Bone marrow (tissue), 2 donors: ENCODE data around the gene ARHGAP22.
"Not testable (repeated sequence)": the region's sequence is repeated elsewhere in the genome, so short reads cannot be mapped to it uniquely, and the experiment has no call there.

ENCODE experiments used
- DNase-seq, 2 donors: peaks; one replicate each; lab custom pipeline; 2025; lab: John Stamatoyannopoulos, UW

Gene ARHGAP22

DNA sequence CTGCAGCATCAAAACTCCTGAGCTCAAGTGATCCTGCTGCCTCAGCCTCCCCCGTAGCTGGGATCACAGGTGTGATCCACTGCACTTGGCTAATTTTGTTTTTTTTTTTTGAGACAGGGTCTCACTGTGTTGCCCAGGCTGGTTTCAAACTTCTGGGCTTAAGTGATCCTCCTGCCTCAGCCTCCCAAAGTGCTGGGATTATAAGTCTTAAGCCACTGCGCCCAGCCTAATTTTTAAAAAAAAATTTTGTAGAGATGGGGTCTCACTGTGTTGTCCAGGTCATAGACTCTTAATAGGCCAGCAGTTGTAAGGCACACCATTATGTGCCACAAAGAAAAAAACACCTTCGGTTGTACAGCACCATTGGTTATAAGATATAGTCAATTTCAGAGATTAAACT lies 176.0 kb downstream of the ARHGAP22 start:
- no peak for DNase-seq

DNA sequence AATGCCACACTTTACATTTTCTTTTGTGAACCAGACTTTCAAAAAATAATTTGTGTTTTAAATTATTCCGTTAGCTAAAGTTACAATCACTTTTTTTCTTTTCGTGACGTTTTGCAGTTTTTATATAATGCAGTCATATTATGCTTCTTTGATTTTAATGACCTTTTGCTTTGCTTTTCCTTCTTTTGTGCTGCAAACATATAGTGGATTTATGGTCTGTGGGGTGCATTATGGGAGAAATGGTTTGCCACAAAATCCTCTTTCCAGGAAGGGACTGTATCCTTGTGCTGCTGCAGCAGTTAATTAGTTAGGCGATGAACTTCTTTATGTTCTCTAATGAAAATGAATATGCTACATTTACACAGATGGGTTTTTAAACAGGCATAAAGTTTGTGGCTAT lies 181.0 kb downstream of the ARHGAP22 start:
- no peak for DNase-seq

DNA sequence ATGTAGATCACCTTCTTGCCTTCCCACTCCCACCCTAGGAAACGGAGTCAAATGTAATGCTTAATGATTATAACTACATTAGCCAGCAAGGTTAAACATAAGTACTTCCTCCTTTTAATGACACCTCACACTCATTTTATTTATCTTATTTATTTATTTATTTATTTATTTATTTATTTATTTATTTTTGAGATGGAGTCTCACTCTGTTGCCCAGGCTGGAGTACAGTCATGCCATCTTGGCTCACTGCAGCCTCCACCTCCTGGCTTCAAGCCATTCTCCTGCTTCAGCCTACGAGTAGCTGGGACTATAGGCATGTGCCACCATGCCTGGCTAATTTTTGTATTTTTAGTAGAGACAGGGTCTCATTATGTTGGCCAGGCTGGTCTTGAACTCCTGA lies 183.0 kb downstream of the ARHGAP22 start:
- not testable (repeated sequence) for DNase-seq

DNA sequence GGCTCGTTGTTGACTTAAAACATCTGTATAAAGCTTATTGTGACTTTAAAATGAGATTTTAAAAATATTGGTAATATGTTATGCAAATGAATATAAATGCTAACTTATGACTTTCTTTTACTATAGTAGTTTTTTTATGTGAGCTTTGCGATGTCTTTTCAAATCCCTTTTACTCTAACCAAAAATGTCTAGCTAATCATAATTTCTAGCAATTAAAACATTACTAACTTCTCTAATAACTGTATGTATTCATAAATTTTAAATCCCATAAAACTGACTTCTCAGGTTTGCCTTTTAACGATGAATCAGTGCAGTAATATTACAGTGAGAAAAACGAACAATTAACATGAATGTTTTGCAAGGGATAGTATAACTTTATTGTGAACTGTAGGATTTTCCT lies 185.2 kb downstream of the ARHGAP22 start:
- DNase-seq = no peak

DNA sequence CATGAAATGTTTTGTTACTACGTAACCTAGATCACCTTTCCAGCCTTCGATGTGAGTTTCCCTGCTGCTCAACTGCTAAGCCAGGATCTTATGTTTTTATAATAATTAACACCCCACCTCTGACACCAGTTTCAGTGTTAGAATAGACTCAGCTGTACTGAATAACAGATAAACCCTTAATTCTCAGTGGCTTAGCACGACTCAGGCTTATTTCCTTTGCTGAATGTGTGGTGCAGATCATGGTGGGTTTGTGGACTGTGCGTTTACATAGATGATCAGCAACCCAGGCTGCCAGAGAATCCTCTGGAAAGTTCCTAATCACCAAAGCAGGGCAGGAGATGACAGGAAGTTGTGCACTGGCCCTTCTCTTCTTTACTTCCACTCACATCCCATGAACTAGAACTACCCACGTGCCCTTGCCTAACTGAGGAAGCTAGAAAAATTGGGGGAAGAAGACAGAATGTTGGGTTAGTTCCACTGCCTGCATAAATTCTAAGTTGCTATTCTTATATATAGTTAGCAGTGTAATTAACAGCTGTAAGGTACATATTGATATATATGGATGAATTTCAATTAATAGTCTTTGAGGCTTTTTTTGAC lies 186.6 kb downstream of the ARHGAP22 start:
- DNase-seq = no peak

DNA sequence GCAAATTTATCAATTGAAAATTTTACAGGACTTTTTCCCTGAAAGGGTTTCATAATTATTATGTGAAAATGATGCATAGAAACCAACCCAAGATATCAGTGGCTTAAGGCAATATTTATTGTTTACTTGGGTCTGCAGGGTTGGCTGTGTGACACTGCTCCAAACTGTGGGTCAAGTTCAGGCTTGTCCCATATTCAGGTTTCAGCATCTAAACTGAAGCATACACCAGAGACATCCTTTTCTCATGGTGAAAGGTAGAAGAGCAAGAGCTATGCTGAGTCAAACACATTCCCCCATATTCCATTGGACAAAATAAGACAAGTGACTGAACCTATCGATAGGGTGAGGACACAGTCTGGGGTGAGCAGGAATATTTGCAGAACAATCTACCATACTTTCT lies 187.5 kb downstream of the ARHGAP22 start:
- no peak for DNase-seq

DNA sequence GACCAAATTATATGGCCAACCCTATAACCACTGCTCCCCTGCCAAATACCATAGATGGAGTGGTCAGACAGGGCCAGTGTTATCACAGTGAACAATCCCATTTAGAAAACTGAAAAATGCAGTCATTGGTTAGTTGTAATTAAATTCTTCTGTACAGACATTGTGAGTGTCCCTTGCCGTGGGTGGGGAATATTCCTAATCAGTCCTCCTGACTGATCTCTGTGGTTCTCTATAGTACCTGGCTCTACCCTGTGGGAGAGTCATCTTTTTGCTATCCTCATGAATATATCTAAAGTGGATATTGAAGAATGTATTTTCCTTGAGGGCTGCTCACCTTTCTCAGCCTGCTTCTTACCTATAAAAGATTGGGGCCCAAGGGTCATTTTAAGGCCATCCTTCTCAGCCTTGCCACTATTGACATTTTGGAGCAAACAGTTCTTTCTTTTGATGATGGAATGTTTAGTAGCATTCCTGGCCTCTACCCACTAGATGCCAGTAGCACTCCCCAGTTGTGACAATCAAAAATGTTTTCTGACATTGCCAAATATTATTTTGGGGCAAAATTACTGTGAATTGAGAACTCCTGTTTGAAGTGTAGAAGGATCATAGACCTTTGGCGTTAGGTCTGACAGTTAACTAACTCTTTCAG lies 188.2 kb downstream of the ARHGAP22 start:
- no peak for DNase-seq

DNA sequence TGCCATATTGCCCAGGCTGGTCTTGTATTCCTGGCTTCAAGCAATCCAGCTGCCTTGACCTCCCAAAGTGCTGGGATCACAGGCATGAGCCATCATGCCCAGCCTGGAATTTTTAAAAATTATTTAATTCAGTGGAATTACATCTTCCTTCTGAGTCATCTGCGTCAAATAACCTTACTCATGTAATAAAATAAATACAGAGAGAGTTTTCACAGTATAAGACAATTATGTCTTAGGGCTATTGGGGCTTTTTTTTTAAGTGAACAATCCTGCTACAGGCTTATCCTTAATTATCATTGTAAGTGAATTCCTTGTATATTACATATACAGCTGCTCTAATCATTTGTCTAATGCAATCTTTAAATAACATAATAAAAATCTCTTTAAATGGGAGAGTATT lies 190.1 kb downstream of the ARHGAP22 start:
- DNase-seq = no peak

DNA sequence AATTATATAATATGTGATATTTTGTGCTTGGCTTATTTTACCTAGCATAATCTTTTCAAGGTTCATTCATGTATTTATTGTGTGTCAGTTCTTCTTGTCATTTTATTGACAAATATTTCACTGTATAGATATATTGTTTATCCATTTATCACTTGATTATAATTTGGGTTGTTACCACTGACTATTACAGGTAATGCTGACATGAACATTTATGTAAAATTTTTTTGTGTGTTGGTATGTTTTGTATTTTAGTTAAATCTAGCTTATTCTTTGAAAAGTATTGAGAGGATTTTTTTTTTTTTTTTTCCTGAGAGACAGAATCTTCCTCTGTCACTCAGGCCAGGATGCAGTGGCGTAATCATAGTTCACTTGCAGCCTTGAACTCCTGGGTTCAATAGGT lies 190.7 kb downstream of the ARHGAP22 start:
- DNase-seq = no peak

DNA sequence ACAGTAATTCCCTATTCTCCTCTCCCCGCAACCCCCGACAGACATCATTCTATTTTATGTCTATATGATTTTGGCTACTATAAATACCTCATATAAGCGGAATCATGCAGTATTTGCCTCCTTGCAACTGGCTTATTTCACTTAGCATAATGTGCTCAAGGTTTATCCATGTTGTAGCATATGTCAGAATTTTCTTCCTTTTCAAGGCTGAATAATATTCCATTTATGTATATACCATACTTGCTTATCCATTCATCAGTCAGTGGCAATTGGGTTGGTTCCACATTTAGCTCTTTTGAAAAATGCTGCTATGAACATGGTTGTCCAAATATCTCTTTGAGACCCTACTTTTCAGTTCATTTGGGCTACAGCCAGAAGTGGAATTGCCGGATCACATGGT lies 191.9 kb downstream of the ARHGAP22 start:
- no peak for DNase-seq

DNA sequence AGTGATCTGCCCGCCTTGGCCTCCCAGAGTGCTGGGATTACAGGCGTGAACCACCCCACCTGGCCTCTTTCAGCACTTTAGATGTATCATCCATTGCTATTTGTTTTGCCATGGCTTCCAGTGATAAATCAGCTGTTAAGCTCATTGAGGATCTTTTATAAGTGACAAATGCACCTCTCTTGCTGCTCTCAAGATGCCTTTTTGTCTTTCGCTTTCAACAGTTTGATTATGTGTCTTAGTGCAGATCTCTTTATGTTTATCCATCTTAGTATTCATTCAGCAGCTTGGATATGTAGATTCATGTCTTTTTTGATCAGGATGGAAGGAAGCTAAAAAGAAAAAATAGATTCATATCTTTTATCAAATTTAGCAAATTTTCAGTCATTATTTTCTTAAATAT lies 192.8 kb downstream of the ARHGAP22 start:
- DNase-seq = no peak

DNA sequence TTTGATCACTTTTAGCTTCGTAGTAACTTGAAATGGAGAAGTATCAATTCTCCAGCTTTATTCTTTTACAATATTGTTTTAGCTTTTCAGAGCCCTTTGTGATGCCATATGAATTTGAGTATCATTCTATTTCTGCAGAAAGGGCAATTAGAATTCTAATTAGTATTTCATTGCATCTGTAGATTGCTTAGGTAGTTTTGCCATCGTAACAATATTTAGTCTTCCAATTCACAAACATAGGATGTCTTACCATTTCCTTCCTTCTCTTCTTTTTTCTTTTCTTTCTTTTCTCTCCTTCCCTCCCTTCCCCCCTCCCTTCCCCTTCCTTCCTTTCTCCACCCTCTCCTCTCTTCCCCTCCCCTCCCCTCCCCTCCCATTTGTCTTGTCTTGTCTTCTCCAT lies 193.4 kb downstream of the ARHGAP22 start:
- DNase-seq = no peak

DNA sequence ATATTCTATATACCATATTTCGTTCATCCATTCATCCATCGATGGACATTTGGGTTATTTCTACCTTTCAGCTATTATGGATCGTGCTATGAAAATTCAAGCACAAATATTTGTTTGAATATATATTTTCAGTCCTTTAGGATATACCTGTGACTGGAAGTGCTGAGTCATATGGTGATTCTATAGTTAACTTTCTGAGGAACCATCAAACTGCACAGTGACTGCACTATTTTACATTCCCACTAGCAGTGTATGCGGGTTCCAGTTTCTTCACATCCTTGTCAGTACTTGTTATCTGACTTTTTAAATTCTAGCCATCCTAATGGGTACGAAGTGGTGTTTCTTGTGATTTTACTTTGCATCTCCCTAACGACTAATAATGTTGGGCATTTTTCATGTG lies 194.4 kb downstream of the ARHGAP22 start:
- no peak for DNase-seq

DNA sequence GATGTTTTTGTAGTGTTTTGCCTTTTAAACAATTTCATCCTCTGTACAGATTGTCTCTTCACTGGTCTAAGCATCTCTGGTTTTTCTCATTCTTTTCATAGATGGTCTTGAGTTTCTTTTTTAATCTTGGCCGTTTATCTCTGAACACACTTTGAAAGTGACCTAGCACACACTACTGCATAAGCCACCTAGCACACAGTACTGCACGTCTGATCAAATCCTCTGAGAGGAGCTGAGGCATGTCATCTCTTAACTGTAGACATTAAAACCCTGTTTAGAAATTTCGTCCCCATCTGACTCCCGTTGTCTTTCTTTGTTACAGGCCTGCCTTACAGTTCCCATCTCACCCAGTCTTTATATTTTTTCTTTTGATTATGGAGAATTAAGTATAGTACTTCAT lies 198.2 kb downstream of the ARHGAP22 start:
- no peak for DNase-seq

DNA sequence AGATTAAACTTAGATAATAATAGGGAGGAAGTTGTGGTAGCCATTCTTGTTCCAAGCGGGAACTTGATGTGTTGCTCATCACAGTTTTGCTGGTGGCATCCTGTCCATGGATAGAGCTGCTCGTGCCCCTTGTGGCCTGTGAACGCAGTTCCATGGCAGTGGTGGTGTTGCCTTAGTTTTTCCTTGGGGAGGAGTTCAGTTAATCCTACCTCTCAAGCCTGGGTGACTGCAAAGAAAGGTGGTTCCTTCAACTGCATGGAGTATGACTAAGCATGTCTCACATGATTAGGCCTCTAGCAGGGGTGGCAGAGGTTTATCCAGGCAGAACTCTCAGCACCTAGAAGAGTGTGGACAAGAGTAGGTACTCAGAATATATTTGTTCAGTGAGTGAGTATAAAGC lies 198.7 kb downstream of the ARHGAP22 start:
- DNase-seq = no peak

DNA sequence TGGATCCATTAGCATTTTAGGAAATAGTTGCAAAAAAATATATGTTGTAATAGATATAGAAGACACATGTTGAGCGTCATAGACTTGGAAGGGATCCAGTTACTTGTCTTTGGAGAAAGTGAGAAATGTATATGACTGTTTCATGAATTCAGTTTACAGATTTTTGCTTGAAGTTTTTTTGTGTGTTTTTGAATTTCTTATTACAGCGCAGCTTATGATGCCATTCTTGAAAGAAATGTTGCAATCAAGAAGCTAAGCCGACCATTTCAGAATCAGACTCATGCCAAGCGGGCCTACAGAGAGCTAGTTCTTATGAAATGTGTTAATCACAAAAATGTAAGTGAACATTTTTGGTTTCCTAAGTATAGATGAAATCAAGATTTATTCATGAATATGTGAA lies 200.2 kb downstream of the ARHGAP22 start:
- no peak for DNase-seq

DNA sequence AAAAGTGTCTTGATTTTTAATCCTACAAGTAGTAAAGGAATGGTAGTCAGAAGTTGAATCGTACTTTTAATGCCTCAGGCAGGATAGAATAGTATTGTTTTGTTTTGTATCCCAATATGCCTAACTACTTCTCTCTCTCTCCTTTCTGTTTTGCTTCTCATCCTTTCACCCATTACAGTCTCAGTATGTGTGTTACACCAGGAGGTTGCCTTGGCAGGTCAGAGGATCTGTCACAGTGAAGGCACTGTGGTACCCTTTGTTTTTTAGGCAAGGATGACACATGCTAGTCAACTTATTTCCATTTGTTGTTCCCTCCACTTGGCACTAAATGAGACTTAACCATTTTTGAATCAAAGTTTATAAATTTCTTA lies 204.0 kb downstream of the ARHGAP22 start:
- DNase-seq = no peak

DNA sequence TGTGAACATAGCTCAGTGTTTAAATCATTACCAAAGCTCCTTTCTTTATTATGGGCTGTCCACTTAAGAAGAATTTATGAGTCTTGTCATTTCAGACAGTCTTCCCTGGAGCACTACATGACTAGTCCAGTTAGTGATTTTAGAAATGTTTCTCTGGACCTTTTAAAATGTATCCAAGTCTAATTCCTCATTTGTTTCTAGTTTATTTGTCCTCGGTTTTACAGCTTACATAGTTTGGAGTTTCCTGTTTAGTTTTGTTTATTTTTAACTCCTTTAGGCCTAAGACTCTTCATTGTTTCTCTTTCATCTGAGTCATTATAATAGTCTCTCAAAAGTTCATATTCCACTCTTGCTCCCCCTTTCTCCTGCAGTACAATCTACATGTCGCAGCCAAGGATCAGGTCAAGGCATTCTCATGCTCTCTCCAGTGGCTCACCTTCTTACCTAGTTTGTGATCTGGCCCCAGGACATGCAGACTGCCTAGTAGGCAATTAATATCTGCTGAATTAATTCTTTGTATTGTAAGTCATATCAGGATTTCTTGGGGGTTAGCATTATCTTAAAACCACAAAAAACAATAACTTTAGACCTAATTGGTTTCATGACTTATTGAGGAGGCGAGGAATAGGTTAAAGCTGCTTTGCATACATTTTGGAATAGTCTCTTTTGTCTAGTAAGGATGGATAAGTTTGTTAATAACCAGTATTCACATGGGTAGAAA lies 204.6 kb downstream of the ARHGAP22 start:
- DNase-seq = no peak

DNA sequence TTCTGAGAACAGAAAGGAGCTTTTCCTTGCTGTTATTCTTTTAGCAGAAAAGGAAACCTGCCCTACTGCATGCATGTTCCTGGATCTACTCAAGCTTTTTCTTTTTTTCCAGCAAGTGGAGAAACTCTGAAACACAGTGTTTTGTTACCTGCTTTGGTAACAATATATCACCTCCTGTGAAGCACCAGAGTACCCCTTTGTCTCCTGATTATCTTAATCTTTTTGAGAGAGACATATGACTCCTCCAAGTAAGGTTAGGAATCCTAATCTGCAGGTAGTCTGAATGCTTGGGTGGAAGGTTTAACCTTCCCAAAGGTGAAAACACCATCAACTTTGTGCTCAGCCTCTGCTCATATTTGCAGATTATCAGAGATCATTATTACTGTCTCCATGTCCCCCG lies 205.3 kb downstream of the ARHGAP22 start:
- no peak for DNase-seq

DNA sequence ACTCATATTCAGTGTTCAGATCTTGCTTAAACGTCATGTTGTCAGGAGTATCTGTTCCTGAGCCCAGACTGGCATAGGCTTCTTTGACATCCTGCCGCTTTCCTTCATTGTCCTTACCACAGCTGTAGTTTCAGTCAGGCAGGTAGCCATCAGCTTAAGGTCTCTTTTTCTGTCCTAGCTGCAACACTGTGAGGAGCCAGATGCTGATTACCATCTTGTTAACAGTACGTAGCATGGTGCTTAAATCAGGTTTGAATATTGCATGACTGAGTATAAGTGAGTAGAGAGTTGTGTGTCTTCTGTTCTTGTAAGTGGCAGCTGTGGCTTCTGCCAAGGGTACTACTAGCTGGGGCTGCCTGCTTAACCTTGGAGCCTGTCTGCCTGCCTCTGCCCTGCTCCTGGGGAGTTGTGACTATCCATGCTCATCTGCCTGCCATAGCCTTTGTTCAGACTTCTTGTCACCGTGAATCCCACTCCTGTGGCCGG lies 205.8 kb downstream of the ARHGAP22 start:
- no peak for DNase-seq

DNA sequence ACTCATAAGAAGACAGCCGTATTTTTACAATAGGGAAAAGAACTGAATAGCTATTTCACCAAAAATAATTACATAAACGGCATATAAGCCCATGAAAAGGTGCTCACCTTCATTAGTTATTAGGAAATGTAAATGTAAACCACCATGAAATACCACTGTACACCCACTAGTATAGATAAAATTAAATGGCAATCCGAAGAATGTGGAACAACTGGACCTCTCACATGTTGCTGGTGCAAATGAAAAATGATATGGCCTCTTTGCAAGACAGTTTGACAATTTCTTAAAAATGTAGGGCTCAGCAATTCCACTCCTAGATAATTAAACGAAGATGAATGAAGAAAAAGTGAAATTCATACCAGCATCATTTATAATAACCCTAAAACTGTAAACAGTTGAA lies 206.6 kb downstream of the ARHGAP22 start:
- DNase-seq = no peak
